ENCODE measurements around the gene MAPRE3.
"Not testable (repeated sequence)": the region's sequence is repeated elsewhere in the genome, so short reads cannot be mapped to it uniquely, and the experiment has no call there.

MAPRE3 gene

DNA sequence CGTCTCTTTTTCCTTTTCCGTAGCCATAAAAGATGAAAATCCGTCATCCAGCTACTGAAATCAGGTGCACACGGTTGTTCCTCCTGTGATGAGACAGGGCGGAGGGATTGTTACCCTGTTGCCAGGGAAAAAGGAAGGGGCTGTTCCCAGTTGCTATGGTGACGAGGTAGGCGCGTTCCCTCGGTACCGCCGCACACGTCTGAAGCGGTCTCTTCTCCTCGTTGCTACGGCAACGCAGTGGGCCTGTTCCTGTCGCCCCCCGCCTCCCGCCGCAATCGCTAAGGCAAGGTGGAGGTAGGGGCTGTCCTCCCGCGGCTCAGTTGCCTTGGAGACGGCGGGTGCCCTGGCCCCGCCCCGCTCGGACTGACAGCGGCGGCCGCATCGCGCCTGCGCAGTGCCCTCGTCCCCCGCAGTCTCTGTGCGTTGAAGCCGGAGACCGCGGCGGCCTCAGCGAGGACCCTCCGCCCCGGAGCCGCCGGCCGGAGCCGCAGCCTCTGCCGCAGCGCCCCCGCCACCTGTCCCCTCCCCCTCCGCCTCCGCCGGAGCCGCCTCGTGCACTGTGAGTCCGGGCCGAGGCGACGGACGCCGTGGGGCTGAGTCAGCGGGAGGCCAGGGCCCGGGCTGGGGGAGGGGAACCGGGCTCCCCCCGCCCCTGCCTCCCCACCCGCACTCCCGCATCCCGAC, at the start of gene MAPRE3:
MAPRE3 (plus strand) TSS at position 394 of the 684 bp plus-strand sequence. CDS start 51,582 bp downstream, outside the sequence.
- DNase-seq (ENCODE audit: low spot score): peak; percentile 81

DNA sequence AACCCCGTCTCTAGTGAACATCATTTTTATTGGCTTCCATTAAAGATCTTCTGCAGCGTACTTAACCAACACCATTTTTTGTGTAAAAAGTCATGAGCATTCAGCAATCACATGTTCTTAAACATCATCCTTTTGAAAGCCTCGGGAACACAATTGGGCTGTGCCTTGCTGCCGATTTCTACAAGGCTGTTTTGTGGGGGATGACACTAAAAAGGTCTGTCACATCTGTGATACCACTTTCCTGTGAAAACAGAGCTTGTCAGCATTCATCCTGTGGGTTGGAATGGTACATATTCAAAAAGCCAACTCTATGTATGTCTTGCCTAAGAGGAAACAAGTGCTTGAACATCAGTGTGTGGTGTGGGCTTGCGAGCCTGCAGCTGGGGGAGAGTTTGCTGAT, 49.1 kb upstream of the MAPRE3 start:
- DNase-seq (ENCODE audit: low spot score): no peak

DNA sequence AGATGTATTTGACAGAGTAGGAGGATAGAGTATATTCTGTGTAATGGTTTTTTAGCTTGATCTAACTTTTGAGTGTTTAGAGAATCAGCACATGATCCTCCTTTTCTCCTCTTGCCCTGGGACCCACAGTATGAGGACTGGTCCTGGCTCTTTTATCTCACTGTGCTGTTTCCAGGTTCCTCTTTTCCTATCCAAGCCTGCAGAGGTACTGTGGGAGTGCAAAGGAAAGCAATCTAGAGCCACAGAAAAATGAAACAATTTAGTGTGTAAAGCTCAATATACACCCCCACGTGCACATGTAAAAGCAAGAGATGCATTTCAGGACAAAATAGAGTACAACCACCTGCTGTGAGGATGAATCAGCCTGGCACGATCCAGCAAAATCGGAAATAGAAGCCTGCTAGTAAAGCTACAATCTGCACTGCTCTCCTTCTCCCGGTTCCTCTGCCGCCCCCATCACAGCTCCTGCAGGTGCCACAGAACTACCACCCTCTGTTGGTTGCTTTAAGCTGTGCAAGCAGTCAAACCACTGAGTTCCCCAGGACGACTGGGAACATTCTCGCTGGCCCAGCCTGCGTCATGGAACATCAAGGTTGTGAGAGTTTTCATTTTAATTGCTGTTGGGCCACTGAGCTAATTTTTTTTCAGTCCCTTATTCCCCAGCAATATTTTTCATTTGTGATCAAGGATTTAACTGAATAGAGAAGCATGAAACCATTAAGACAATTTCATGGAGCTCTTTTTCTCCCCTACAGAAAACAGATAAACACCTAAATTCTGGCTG, 47.8 kb upstream of the MAPRE3 start:
- peak; percentile 56 for DNase-seq (ENCODE audit: low spot score)

DNA sequence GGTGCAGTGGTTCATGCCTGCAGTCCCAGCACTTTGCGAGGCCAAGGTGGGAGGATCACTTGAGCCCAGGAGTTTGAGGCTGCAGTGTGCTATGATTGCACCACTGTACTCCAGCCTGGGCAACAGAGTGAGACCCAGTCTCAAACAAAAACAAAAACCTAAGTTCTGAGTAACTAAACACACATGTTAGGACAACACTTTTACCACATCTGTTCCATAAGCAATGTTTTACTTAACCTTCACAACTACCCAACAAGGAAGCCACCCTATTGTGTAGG, 47.3 kb upstream of the MAPRE3 start:
- not testable (repeated sequence) for DNase-seq (ENCODE audit: low spot score)

DNA sequence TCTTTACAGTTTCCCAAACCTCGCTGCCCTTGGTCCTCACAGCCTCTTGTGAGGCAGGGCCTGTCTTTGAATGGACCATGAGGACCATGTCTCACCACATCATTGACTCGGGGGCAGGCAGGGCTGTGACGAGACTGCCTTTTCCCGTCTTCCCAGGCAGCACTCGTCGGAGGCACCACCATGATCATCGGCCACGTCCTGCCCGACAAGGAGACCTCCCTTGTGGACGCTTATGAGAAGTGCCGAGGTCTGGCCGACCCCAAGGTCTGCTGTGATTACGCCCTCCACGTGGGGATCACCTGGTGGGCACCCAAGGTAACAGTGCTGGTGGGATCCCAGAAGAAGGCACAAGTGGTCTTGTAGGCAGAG, 45.7 kb upstream of the MAPRE3 start:
- DNase-seq (ENCODE audit: low spot score): no peak

GRCh38 chr2:26925100-26925791, 45.2 kb upstream of the MAPRE3 start:
- DNase-seq (ENCODE audit: low spot score): no peak

DNA sequence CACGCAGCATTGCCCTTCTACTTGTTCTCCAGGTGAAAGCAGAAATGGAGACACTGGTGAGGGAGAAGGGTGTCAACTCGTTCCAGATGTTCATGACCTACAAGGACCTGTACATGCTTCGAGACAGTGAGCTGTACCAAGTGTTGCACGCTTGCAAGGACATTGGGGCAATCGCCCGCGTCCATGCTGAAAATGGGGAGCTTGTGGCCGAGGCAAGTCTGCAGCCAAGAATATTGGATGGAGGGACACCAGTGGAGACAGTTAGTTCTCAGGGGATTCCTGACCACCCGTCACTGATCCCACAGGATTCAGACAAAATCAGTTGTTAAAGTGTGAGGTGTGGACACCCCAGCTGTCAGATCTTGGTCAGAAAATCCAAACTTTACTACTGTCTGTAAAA, 43.2 kb upstream of the MAPRE3 start:
- DNase-seq (ENCODE audit: low spot score): no peak

GRCh38 chr2:26932974-26933373, 37.5 kb upstream of the MAPRE3 start:
- DNase-seq (ENCODE audit: low spot score): no peak

- DNase-seq (ENCODE audit: low spot score): no peak
Measured at GRCh38 chr2:26933431-26934334, 36.8 kb upstream of the MAPRE3 start.

DNA sequence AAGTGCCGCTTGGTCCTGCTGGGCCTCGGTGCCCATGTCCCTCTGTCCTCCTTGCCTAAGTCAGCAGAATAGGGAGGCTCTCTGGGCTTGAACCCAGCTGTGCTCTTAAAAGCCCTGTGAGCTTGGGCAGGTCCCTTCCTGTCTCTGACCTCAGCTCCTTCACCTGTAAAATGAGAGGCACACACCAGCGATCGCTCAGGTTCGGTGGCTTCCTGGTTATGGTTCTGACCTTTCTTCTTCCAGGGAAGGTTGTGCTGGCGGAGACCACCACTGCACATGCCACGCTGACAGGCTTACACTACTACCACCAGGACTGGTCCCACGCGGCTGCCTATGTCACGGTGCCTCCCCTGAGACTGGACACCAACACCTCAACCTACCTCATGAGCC, 36.1 kb upstream of the MAPRE3 start:
- no peak for DNase-seq (ENCODE audit: low spot score)

DNA sequence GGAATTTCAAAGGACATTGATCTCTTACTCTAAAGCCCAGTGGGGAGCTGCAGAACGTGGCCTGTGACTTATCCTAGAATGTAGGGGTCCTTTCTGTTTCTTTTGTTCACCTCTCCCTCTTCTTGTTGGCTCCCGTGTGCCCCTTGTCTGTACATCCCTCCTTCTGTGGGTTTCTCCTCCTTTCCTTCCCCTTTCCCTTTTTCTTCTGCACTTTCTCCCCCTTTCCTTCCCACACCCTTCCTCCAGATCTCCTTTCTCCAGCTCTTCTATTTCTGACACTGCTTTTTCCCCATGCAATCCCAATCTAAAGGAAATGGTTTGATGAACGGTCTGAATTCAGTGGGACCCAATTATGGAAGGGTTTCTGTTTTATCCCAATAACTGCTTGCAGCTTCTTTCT, 35.5 kb upstream of the MAPRE3 start:
- DNase-seq (ENCODE audit: low spot score): no peak

GRCh38 chr2:26936855-26937254, 33.6 kb upstream of the MAPRE3 start:
- DNase-seq (ENCODE audit: low spot score): no peak

GRCh38 chr2:26938399-26939118, 31.9 kb upstream of the MAPRE3 start:
- DNase-seq (ENCODE audit: low spot score): no peak

DNA sequence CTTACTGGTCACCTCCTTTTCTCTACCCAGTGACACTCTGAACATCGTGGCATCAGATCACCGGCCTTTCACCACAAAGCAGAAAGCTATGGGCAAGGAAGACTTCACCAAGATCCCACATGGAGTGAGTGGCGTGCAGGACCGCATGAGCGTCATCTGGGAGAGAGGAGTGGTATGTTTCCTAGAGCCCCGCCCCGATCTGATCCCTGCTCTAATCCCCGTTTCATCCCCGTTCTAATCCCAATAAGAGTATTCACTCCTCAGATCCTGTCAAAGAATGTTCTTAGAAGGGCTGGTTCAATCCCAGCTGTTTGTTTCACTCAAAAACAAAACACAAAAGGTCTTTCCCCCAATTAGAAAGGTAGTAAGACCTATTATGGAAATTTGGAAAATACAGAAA, 30.4 kb upstream of the MAPRE3 start:
- no peak for DNase-seq (ENCODE audit: low spot score)

GRCh38 chr2:26941486-26941885, 29.0 kb upstream of the MAPRE3 start:
- peak; percentile 14 for DNase-seq (ENCODE audit: low spot score)

DNA sequence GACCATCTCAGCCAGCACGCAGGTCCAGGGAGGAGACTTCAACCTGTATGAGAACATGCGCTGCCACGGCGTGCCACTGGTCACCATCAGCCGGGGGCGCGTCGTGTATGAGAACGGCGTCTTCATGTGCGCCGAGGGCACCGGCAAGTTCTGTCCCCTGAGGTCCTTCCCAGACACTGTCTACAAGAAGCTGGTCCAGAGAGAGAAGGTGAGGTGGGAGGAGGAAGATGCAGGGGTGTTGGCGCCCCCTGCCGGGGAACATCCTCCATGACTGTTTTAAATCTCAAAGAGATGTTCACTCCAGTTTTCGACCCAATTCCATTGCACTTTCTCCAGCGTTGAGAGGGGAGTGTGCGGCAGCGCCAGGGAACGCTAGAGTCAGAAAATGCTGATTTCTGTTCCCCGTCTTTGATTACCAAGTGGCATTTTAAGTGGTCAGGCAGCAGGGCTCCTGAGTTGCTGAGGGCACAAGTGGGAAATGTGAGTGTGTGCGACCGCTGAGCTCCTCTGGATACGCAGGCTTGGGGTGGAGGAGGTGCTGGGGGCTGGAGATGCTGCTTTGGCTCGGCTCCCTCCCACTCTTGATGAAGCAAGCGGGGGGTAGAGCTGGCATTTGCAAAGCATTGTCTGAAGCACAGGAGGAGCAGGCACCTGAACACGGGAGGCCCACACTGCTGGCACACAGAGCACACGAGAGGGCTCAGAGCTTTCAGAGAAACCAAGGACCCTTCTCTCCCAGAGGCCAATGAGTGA, 27.7 kb upstream of the MAPRE3 start:
- peak; percentile 64 for DNase-seq (ENCODE audit: low spot score)

- no peak for DNase-seq (ENCODE audit: low spot score)
Measured at GRCh38 chr2:26945991-26946750, 24.3 kb upstream of the MAPRE3 start.

DNA sequence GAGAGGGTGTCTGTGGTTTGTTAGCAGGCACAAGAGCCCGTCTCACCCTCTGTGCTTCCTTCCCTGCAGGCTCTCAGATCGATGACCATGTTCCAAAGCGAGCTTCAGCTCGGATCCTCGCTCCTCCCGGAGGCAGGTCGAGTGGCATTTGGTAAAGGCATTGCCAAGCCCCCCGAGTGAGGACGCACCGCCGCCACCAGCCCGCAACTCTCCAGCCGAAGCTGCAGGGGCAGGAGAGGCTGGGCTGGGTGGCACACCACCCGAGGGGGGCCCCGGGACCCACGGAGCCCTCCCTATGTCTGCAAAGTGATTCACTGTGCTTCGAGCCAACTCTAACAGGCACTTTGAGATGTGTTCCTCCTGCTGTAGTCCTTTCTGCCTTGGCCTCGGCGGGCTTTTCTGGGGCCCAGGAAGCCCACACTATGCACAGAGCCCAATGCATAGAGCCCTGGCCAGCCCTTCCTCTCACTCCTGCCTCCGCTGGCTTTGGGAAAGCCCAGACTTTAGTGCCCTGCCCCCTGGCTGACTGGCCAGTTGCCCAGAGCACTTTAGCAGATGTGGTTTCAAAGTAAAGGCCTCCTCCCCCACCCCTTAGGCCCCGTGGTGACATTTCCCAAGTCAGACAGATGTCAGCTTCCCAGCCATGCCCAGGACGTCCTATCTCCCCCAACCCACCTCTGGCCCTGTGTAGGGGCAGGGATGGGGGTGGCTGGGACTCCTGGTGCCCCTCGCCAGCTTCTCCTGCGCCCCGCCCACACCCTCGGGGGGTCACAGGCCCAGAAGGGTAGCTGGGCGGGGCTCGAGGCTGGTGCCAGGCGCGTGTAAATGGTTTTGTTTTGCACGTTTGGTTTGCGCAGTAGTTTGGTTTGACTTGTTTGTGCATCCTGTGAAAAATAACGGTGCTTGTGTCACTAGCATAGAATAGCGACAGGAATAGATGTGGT, 23.3 kb upstream of the MAPRE3 start:
- DNase-seq (ENCODE audit: low spot score): peak; percentile 60

- no peak for DNase-seq (ENCODE audit: low spot score)
Measured at GRCh38 chr2:26948800-26949199, 21.6 kb upstream of the MAPRE3 start.
